Coronary artery (tissue), 2 donors: Measurements from ENCODE around the gene PIGR.

Source experiments
- DNase-seq: peaks from one replicate; pipeline ENCODE4 v3.0.0-alpha.2; 2017; ENCODE audit warnings: low spot score
- H3K27ac ChIP-seq, 2 donors: fragments of 200-600 bp; sonication (generic); one replicate each; pipeline ENCODE4 v1.5.1; 2016 to 2019
- H3K4me3 ChIP-seq: fragments of 200-600 bp; sonication (generic); 2 replicates; pipeline ENCODE4 v1.5.1; 2016; ENCODE audit warnings: mild to moderate bottlenecking, moderate library complexity
- CTCF ChIP-seq: fragments of 200-600 bp; sonication (generic); IDR thresholded peaks from one replicate; pipeline ENCODE4 v1.5.1; 2019; ENCODE audit warnings: antibody characterized with exemption

Gene PIGR

GRCh38 chr1:206960676-206961386 is 14.6 kb upstream of the PIGR start:
- no peak for TF ChIP-seq CTCF
- Histone ChIP-seq H3K4me3 (no peak overlapping the region), H3K27ac (no peak overlapping the region)
- no peak for DNase-seq

GRCh38 chr1:206958144-206958543 is 11.9 kb upstream of the PIGR start:
- DNase-seq, result no peak
- no peak for TF ChIP-seq CTCF
- Histone ChIP-seq H3K27ac (no peak overlapping the region), H3K4me3 (no peak overlapping the region)

- H3K27ac ChIP-seq, result no peak overlapping the region
- DNase-seq, result no peak
- H3K4me3 ChIP-seq, result no peak overlapping the region
- no peak for TF ChIP-seq CTCF
Measured at GRCh38 chr1:206957639-206958038, 11.4 kb upstream of the PIGR start.

- DNase-seq, result no peak
- no peak for TF ChIP-seq CTCF
- no peak overlapping the region for H3K4me3 ChIP-seq
- H3K27ac ChIP-seq, result no peak overlapping the region
Measured at GRCh38 chr1:206955476-206956451, 9.5 kb upstream of the PIGR start.

- DNase-seq, result no peak
- TF ChIP-seq CTCF, result no peak
- Histone ChIP-seq H3K27ac (no peak overlapping the region), H3K4me3 (no peak overlapping the region)
Measured at GRCh38 chr1:206954459-206955342, 8.4 kb upstream of the PIGR start.

- no peak for DNase-seq
- TF ChIP-seq CTCF, result no peak
- Histone ChIP-seq H3K27ac (no peak overlapping the region), H3K4me3 (no peak overlapping the region)
Measured at GRCh38 chr1:206953626-206954025, 7.4 kb upstream of the PIGR start.
